AG04450 (cell line): ENCODE data around the gene NLGN4X. TPM values are rescaled to one million over a fixed set of nuclear protein-coding genes. Genes with fewer than 3 reads are reported as not detected.

Source experiments
- CTCF ChIA-PET: fragments of 300-600, 350-600 bp; formaldehyde crosslinking; extraction: SDS; loops from one replicate; lab custom pipeline; 2022; ENCODE audit warnings: antibody characterized with exemption, inconsistent platforms; lab: Charles Lee
- POLR2A ChIA-PET: fragments of 350-600 bp; formaldehyde crosslinking; extraction: SDS; loops from one replicate; lab custom pipeline; 2021; ENCODE audit warnings: antibody characterized with exemption, inconsistent platforms; lab: Yijun Ruan, JAX
- DNase-seq: peaks from one replicate; pipeline ENCODE4 v3.0.0-alpha.2; 2011; ENCODE audit warnings: low read depth, low spot score
- H3K27ac ChIP-seq: one replicate; pipeline ENCODE4 v1.5.1; 2012; ENCODE audit warnings: low read depth, low read length, control low read depth
- H3K27me3 ChIP-seq: one replicate; pipeline ENCODE4 v1.6.0; 2012; ENCODE audit warnings: low read length; ENCODE audit not compliant: control insufficient read depth, insufficient read depth
- H3K4me3 ChIP-seq: 2 replicates; pipeline ENCODE4 v1.5.1; 2011; ENCODE audit warnings: mild to moderate bottlenecking, low read depth, low read length, control low read depth
- H3K9me3 ChIP-seq: 2 replicates; pipeline ENCODE4 v1.5.1; 2012; ENCODE audit warnings: low read length; ENCODE audit not compliant: control insufficient read depth, insufficient read depth
- polyA plus RNA-seq: library from polyadenylated mRNA; depleted of rRNA; stranded (reverse); fragments of >200 nt; gene quantifications from 2 replicates; pipeline ENCODE4 v1.2.3, GENCODE V29; 2011
- TF ChIP-seq, protein P1 (sequence below): IDR thresholded peaks from 2 replicates; pipeline ENCODE4 v1.5.1; 2011; ENCODE audit warnings: low read depth, low read length, control low read depth, inconsistent platforms

Gene NLGN4X
- polyA plus RNA-seq, 1 experiment, result not detected

DNA sequence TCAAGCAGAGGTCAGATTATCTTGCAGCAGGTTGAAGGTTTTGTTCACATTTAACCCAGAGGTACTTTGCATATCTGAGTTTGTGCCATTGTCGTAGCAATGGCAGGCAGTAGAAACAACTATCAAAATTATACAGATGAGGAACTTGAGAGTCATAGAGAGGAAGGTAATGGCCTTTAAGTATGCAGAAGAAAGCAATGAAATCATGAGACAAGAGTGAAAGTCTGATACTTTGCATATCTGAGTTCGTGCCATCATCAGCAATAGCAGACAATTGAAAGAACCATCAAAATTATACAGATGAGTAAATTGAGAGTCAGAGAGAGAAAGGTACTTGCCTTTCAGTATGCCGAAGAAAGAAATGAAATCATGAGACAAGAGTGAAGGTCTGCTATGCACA is 154.1 kb downstream of the NLGN4X start:
- Histone ChIP-seq H3K4me3 (no peak overlapping the region), H3K27ac (no peak overlapping the region), H3K9me3 (peaks cover 4% of the 10 kb centered on the region; the same call in 1 of the 2 replicates), H3K27me3 (no peaks in the 10 kb centered on the region)
- TF ChIP-seq, protein P1, sequence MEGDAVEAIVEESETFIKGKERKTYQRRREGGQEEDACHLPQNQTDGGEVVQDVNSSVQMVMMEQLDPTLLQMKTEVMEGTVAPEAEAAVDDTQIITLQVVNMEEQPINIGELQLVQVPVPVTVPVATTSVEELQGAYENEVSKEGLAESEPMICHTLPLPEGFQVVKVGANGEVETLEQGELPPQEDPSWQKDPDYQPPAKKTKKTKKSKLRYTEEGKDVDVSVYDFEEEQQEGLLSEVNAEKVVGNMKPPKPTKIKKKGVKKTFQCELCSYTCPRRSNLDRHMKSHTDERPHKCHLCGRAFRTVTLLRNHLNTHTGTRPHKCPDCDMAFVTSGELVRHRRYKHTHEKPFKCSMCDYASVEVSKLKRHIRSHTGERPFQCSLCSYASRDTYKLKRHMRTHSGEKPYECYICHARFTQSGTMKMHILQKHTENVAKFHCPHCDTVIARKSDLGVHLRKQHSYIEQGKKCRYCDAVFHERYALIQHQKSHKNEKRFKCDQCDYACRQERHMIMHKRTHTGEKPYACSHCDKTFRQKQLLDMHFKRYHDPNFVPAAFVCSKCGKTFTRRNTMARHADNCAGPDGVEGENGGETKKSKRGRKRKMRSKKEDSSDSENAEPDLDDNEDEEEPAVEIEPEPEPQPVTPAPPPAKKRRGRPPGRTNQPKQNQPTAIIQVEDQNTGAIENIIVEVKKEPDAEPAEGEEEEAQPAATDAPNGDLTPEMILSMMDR, result no peak
- DNase-seq, result no peak
- POLR2A ChIA-PET, result no interaction called here
- CTCF ChIA-PET, result no interaction called here

DNA sequence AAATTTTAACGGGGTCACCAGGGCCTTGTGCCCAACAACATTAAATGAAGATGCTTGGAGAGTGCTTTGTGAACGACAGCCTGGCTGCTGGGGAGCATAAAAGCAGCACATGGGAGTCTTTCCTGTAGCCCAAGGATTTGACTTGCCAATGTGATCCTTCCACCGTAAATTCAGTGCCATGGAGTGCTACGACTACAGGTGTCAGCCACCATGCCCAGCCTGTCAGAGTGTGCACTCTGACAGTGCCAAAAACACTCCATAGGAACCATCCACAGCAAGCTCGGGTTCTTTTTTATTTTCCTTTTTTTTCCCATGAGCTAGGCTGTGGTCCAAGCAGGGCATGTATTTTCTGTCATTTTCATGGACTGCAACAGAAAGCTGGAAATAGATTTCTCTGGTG is 156.9 kb downstream of the NLGN4X start:
- H3K27ac ChIP-seq, result no peak overlapping the region
- DNase-seq, result no peak
- peaks cover 4% of the 10 kb centered on the region; the same call in 1 of the 2 replicates for H3K9me3 ChIP-seq
- H3K27me3 ChIP-seq, result no peaks in the 10 kb centered on the region
- H3K4me3 ChIP-seq, result no peak overlapping the region
- TF ChIP-seq, protein P1, result no peak
- ChIA-PET CTCF (no interaction called here), POLR2A (no interaction called here)

DNA sequence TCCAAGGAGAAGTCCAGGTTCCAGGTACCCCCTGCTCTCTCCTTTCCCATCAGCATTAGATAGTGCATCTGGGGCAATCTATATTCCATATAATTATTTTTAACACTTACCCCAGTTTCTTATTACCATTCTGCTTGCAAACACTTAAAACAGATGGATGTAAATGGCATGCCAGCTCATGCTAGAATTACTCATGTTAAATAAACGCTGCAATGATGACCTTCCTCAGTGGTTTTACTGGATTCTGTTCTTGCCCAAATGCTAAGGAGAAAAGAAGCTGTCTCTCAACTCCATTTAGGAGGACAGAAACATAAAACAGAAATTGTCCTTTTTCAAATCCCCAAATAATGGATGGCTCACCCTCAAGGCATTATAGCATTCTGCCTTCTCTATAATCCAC is 161.1 kb downstream of the NLGN4X start:
- DNase-seq, result no peak
- Histone ChIP-seq H3K27ac (no peak overlapping the region), H3K27me3 (no peaks in the 10 kb centered on the region), H3K9me3 (peaks cover 4% of the 10 kb centered on the region; the same call in 1 of the 2 replicates), H3K4me3 (no peak overlapping the region)
- TF ChIP-seq, protein P1, result no peak
- POLR2A ChIA-PET, result no interaction called here
- CTCF ChIA-PET, result no interaction called here

DNA sequence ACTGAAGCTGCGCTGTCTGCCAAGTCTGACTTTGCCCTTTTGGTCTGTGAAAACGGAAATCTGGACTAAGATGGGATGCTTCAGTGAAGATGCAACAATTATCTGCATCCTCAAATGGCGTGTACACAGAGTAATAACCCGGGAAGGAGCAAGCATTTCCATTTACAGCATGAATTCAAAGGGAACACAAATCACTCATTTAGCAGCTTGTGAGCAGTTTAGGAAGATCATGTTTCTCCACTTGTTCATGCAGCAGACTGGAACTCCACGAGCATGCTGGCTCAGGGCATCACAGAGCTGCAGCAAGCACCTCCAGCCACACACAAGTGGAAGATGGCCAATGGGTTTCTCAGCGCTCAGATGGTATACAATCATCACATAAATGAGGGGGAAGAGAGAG is 175.5 kb downstream of the NLGN4X start:
- Histone ChIP-seq H3K9me3 (0 out of 2 replicates have a peak, but pooled peaks cover 3% of the 10 kb centered on the region), H3K27me3 (no peaks in the 10 kb centered on the region), H3K4me3 (no peak overlapping the region), H3K27ac (no peak overlapping the region)
- DNase-seq, result no peak
- POLR2A ChIA-PET, result no interaction called here
- CTCF ChIA-PET, result no interaction called here
- TF ChIP-seq, protein P1, result no peak

DNA sequence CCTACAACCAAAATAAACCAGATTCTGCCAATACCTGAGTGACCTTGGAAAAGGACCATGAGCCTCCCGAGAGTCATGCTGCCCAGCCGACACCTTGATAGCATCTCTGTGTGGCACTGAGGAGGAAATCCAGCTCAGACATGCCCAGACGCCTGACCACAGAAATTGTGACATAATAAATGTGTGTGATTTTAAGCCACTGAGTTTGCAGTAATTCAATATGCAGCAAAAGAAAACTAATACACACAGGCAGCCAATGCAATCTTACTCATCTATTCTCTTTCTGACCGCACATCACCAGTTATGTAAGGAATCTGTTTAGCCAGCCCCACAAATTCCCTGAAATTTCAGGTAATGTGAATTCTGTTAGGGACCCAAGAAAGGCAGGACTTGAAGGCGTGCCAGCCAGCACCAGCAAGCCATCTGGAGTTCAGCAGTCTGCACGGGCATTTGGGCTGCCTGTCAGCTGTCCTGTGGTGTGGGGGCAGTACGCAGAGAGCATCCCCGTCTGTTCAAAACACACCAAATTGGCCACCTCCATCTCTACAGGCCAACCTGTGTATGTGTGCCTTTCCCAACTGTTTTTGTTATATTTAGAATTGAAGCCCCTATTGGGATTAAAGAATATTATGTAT is 176.4 kb downstream of the NLGN4X start:
- TF ChIP-seq, protein P1, result no peak
- Histone ChIP-seq H3K9me3 (peaks cover 8% of the 10 kb centered on the region), H3K27ac (no peak overlapping the region), H3K4me3 (no peak overlapping the region), H3K27me3 (no peaks in the 10 kb centered on the region)
- DNase-seq, result no peak
- POLR2A ChIA-PET, result no interaction called here
- CTCF ChIA-PET, result no interaction called here
